Measurements from ENCODE around the gene ETS2. TPM values are rescaled to one million over a fixed set of nuclear protein-coding genes. Genes with fewer than 3 reads are reported as not detected.

Gene ETS2
- total and polyA plus RNA-seq, 2 of the 4 experiments (the other 2 are of a cell fraction): 21.3 to 21.7 TPM

GRCh38 chr21:38847556-38847955 is 41.8 kb downstream of the ETS2 start:
- no peak overlapping the region for H2AFZ ChIP-seq (replicated peaks; ENCODE audit: low read length, poor library complexity)
- no peaks in the 10 kb centered on the region for H3K9me1 ChIP-seq (ENCODE audit: insufficient read depth, low read length)
- no TSS peak for BruUV-seq (replicated peaks)
- no peaks in the 10 kb centered on the region for H3K79me1 ChIP-seq (ENCODE audit: low read depth in 1 of 2, low read length in 2 of 2)
- intact Hi-C loops (cut with micrococcal nuclease): no loop called here
- CTCF ChIA-PET: no interaction called here
- no peak overlapping the region for H3K4me3 ChIP-seq (ENCODE audit: insufficient read depth, low read depth, low read length)
- H2BK15ac ChIP-seq (ENCODE audit: low read depth, low read length): no peak overlapping the region
- dilution Hi-C loops (cut with HindIII; ENCODE audit: low sequenced_read_pairs, unreplicated experiment): no loop called here
- no peaks in the 10 kb centered on the region for H4K20me1 ChIP-seq (ENCODE audit: insufficient read depth, low read length)
- no peak overlapping the region for H2AK9ac ChIP-seq (replicated peaks; ENCODE audit: low read depth, low read length, poor library complexity)
- H3K27me3 ChIP-seq (ENCODE audit: control insufficient read depth, insufficient read depth, low read length): no peaks in the 10 kb centered on the region
- ATAC-seq (ENCODE audit: low read depth) (no peak), DNase-seq (no peak)
- H3K36me3 ChIP-seq (ENCODE audit: control insufficient read depth, insufficient read depth, low read length): no peaks in the 10 kb centered on the region
- no peak overlapping the region for H4K8ac ChIP-seq (ENCODE audit: low read depth in 2 of 2, low read length in 2 of 2)
- no peak overlapping the region for H3K9ac ChIP-seq (ENCODE audit: low read depth, low read length)
- peak overlapping the region; percentile 36; the same call in 1 of the 2 replicates for H3K23ac ChIP-seq (ENCODE audit: low read depth, low read length)
- H2AK5ac ChIP-seq (ENCODE audit: low read depth, low read length): no peak overlapping the region
- in situ Hi-C loops (cut with MboI; ENCODE audit: low sequenced_read_pairs): no loop called here
- H3K4me1 ChIP-seq (ENCODE audit: control insufficient read depth, insufficient read depth, low read length): peaks cover 3% of the 10 kb centered on the region; the same call in 1 of the 2 replicates
- H3K4ac ChIP-seq (ENCODE audit: low read depth, low read length): no peak overlapping the region
- H3K4me2 ChIP-seq (ENCODE audit: low read depth, low read length): no peak overlapping the region
- H2BK5ac ChIP-seq (ENCODE audit: low read depth, low read length, poor library complexity, severe bottlenecking): no peak overlapping the region
- no peak overlapping the region for H2BK120ac ChIP-seq (ENCODE audit: low read depth, low read length)
- no peak overlapping the region for H3K14ac ChIP-seq (replicated peaks; ENCODE audit: low read depth, low read length)
- no peak overlapping the region for H2BK20ac ChIP-seq (ENCODE audit: low read depth, low read length)
- no peak overlapping the region for H3K56ac ChIP-seq (ENCODE audit: extremely low read depth, insufficient read depth, low read length)
- no peak overlapping the region for H3K18ac ChIP-seq (ENCODE audit: low read depth, low read length)
- POLR2A ChIA-PET (ENCODE audit: unreplicated experiment): no interaction called here
- 97% methylated on average over 4 of the region's 7 CpGs; no CpG with 5 or more reads in 1 of the 2 experiments for WGBS, 2 experiments (ENCODE audit: extremely low coverage in 2 of 2, insufficient read length in 1 of 2)
- no peak overlapping the region for H3K27ac ChIP-seq (ENCODE audit: insufficient read depth, low read length)
- no peak overlapping the region for H4K5ac ChIP-seq (ENCODE audit: low read depth, low read length)
- TF ChIP-seq CTCF (conservative IDR thresholded peaks at IDR 0.05; ENCODE audit: low read depth, low read length): no peak
- TF ChIP-seq MAZ (IDR thresholded peaks at IDR 0.05; ENCODE audit: borderline replicate concordance, low read depth, low read length): no peak
- TF ChIP-seq FOS (IDR thresholded peaks at IDR 0.05; ENCODE audit: low read depth, low read length): no peak
- no peak for TF ChIP-seq MXI1 (IDR thresholded peaks at IDR 0.05; ENCODE audit: borderline replicate concordance, low read depth, low read length)
- no peak for TF ChIP-seq USF2 (IDR thresholded peaks at IDR 0.05; ENCODE audit: low read depth, low read length)
- no peak overlapping the region for H4K91ac ChIP-seq (ENCODE audit: insufficient read depth, low read depth, low read length)
- peaks cover 6% of the 10 kb centered on the region for H3K9me3 ChIP-seq (ENCODE audit: control insufficient read depth, insufficient read depth, low read length)

All from IMR-90 (cell line).